PC-9 (cell line): ENCODE results near the gene S100A7. TPM values are rescaled to one million over a fixed set of nuclear protein-coding genes. Genes with fewer than 3 reads are reported as not detected.

ENCODE experiments used
- BruUV-seq: library from RNA; stranded (reverse); fragments of 400-500 nt; replicated peaks from 2 replicates; lab custom pipeline; 2021; lab: Mats Ljungman, UMichigan
- CTCF ChIA-PET: fragments of 300-600 bp; sonication (Branson Sonifier 250); formaldehyde crosslinking; loops from one replicate; lab custom pipeline; 2022; ENCODE audit warnings: antibody characterized with exemption; lab: Charles Lee
- POLR2A ChIA-PET: fragments of 300-600 bp; sonication (Branson Sonifier 250); formaldehyde crosslinking; loops from one replicate; lab custom pipeline; 2022; ENCODE audit warnings: antibody characterized with exemption; ENCODE audit not compliant: unreplicated experiment; lab: Charles Lee
- DNase-seq, 2 experiments: peaks; one replicate each; pipeline versions ENCODE4 v3.0.0 to v3.0.0-alpha.2; 2015 to 2022; ENCODE audit warnings: mixed read lengths in 1 of 2
- H2AFZ ChIP-seq: fragments of 200-600 bp; sonication (generic); 2 replicates; pipeline ENCODE4 v1.8.1; 2017; ENCODE audit warnings: antibody characterized with exemption
- H3F3A ChIP-seq: fragments of 200-600 bp; sonication (generic); 2 replicates; pipeline ENCODE4 v1.8.1; 2017; ENCODE audit warnings: antibody characterized with exemption, mild to moderate bottlenecking, low read depth; ENCODE audit not compliant: insufficient read depth
- H3K27ac ChIP-seq: fragments of 200-600 bp; sonication (generic); 2 replicates; pipeline ENCODE4 v1.6.1; 2016; ENCODE audit warnings: mixed run types
- H3K27me3 ChIP-seq: fragments of 200-600 bp; sonication (generic); 2 replicates; pipeline ENCODE4 v1.6.1; 2016; ENCODE audit warnings: low read depth, mixed run types; ENCODE audit not compliant: insufficient read depth
- H3K36me3 ChIP-seq: fragments of 200-600 bp; sonication (generic); 2 replicates; pipeline ENCODE4 v1.6.1; 2016; ENCODE audit warnings: low read depth, mixed run types
- H3K4me1 ChIP-seq: fragments of 200-600 bp; sonication (generic); replicated peaks from 2 replicates; pipeline ENCODE4 v1.6.1; 2016; ENCODE audit warnings: mixed run types; ENCODE audit not compliant: insufficient read depth
- H3K4me2 ChIP-seq: fragments of 200-600 bp; sonication (generic); 2 replicates; pipeline ENCODE4 v1.6.1; 2017; ENCODE audit warnings: mixed run types
- H3K4me3 ChIP-seq: fragments of 200-600 bp; sonication (generic); 2 replicates; pipeline ENCODE4 v1.6.1; 2016; ENCODE audit warnings: mixed run types
- H3K79me2 ChIP-seq: fragments of 200-600 bp; sonication (generic); 2 replicates; pipeline ENCODE4 v1.6.1; 2017; ENCODE audit warnings: low read depth, mixed run types
- H3K9me2 ChIP-seq: fragments of 200-600 bp; sonication (generic); 2 replicates; pipeline ENCODE4 v1.8.1; 2017; ENCODE audit warnings: mild to moderate bottlenecking; ENCODE audit not compliant: insufficient read depth
- H3K9me3 ChIP-seq: fragments of 200-600 bp; sonication (generic); 2 replicates; pipeline ENCODE4 v1.8.1; 2016; ENCODE audit warnings: low read depth; ENCODE audit not compliant: insufficient read depth
- H4K20me1 ChIP-seq: fragments of 200-600 bp; sonication (generic); 2 replicates; pipeline ENCODE4 v1.8.1; 2017; ENCODE audit not compliant: insufficient read depth
- EZH2 ChIP-seq: fragments of 200-600 bp; sonication (generic); IDR thresholded peaks from 2 replicates; pipeline ENCODE4 v1.8.0; 2017; ENCODE audit warnings: antibody characterized with exemption, low read depth
- intact Hi-C: fragments of 100-400 bp; cut with micrococcal nuclease; formaldehyde crosslinking; loops from one replicate; pipeline ENCODE4 v1.10.0; 2022; ENCODE audit not compliant: unreplicated experiment
- total RNA-seq: library from RNA; stranded (reverse); gene quantifications from 2 replicates; pipeline ENCODE4 v1.2.3, GENCODE V29; 2021
- TF ChIP-seq, protein P1 (sequence below): fragments of 200-600 bp; sonication (generic); conservative IDR thresholded peaks from 2 replicates; pipeline ENCODE4 v1.6.1; 2017; ENCODE audit warnings: mixed run types, antibody characterized with exemption, mild to moderate bottlenecking, moderate library complexity

Gene S100A7
- total RNA-seq, 1 experiment from 2014 or later: not detected

GRCh38 chr1:153441238-153441755 is 19.2 kb downstream of the S100A7 start:
- intact Hi-C loops: no loop called here
- ChIA-PET POLR2A (no interaction called here), CTCF (interaction anchor here (0.6 kb wide), 1 partner anchor 124 kb away, joined by 17 read pairs; no protein-coding TSS in a partner anchor)

DNA sequence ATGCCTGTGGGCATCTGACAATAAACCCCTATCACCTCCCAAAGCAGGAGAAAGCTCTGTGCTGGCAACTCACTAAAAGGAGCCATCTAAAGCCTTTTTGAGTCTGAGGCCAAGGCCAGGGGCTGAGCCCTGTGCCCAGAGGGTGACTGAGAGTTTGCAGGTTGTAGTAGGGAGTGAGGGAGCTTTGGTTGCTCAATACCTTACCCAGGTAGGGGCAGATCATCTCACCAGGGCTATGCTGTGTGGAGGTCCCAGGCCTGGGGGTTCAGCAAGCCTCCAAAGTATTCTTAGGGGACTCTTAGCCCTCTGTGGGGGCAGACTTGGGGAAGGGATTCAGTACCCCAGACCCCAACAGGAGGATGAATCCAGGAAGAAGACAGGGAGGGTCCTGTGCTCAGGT is 21.2 kb downstream of the S100A7 start:
- Histone ChIP-seq H4K20me1 (no peaks in the 10 kb centered on the region), H3K9me3 (no peaks in the 10 kb centered on the region), H2AFZ (no peak overlapping the region), H3F3A (peaks cover 3% of the 10 kb centered on the region; the same call in 1 of the 2 replicates), H3K4me3 (no peak overlapping the region), H3K36me3 (no peaks in the 10 kb centered on the region), H3K79me2 (no peaks in the 10 kb centered on the region), H3K27ac (no peak overlapping the region), H3K27me3 (peaks cover 67% of the 10 kb centered on the region), H3K4me1 (no peaks in the 10 kb centered on the region), H3K4me2 (no peak overlapping the region), H3K9me2 (no peaks in the 10 kb centered on the region)
- DNase-seq: no peak
- intact Hi-C loops: no loop called here
- TF ChIP-seq, protein P1, sequence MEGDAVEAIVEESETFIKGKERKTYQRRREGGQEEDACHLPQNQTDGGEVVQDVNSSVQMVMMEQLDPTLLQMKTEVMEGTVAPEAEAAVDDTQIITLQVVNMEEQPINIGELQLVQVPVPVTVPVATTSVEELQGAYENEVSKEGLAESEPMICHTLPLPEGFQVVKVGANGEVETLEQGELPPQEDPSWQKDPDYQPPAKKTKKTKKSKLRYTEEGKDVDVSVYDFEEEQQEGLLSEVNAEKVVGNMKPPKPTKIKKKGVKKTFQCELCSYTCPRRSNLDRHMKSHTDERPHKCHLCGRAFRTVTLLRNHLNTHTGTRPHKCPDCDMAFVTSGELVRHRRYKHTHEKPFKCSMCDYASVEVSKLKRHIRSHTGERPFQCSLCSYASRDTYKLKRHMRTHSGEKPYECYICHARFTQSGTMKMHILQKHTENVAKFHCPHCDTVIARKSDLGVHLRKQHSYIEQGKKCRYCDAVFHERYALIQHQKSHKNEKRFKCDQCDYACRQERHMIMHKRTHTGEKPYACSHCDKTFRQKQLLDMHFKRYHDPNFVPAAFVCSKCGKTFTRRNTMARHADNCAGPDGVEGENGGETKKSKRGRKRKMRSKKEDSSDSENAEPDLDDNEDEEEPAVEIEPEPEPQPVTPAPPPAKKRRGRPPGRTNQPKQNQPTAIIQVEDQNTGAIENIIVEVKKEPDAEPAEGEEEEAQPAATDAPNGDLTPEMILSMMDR: no peak
- no peak for TF ChIP-seq EZH2
- ChIA-PET POLR2A (no interaction called here), CTCF (no interaction called here)
- BruUV-seq: no TSS peak

More at GRCh38 chr1:153441238-153441755, 19.2 kb downstream of the S100A7 start:
- no peaks in the 10 kb centered on the region for H3K4me1 ChIP-seq
- H3K36me3 ChIP-seq: no peaks in the 10 kb centered on the region
- no peak for DNase-seq
- no peaks in the 10 kb centered on the region for H3K9me3 ChIP-seq
- H3K9me2 ChIP-seq: no peaks in the 10 kb centered on the region
- no peak for TF ChIP-seq EZH2
- TF ChIP-seq, protein P1: no peak
- no peak overlapping the region for H3K4me2 ChIP-seq
- H3K79me2 ChIP-seq: no peaks in the 10 kb centered on the region
- peaks cover 69% of the 10 kb centered on the region for H3K27me3 ChIP-seq
- no peak overlapping the region for H3K4me3 ChIP-seq
- no peak overlapping the region for H3K27ac ChIP-seq
- H3F3A ChIP-seq: peaks cover 3% of the 10 kb centered on the region; the same call in 1 of the 2 replicates
- no peak overlapping the region for H2AFZ ChIP-seq
- H4K20me1 ChIP-seq: no peaks in the 10 kb centered on the region
- BruUV-seq: no TSS peak

DNA sequence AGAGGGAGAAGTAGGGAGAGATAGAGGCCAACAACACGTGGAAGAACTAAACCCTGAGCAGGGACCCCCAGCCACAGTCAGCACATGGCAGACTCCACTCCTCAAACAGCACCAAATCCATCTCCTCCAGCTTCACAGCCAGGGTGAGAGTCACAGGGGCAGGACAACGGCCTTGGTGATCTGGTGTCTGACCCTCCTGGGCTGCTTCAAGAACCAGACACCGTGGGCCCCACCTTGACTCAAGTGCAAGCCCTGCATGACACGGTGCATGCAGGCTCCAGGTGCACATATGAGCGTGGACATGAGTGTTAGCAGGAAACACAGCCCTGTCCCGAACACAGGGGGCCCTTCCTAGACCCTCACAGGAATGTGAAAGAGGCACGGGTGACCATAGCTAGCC is 21.9 kb downstream of the S100A7 start:
- no peak overlapping the region for H3K4me3 ChIP-seq
- no peaks in the 10 kb centered on the region for H3K36me3 ChIP-seq
- DNase-seq: no peak
- H3F3A ChIP-seq: peaks cover 3% of the 10 kb centered on the region; the same call in 1 of the 2 replicates
- H4K20me1 ChIP-seq: no peaks in the 10 kb centered on the region
- no TSS peak for BruUV-seq
- no peak overlapping the region for H2AFZ ChIP-seq
- H3K9me3 ChIP-seq: no peaks in the 10 kb centered on the region
- CTCF ChIA-PET: no interaction called here
- no peak overlapping the region for H3K27ac ChIP-seq
- POLR2A ChIA-PET: no interaction called here
- H3K27me3 ChIP-seq: peaks cover 67% of the 10 kb centered on the region
- no peak for TF ChIP-seq EZH2
- TF ChIP-seq, protein P1: no peak
- H3K4me1 ChIP-seq: no peaks in the 10 kb centered on the region
- H3K9me2 ChIP-seq: no peaks in the 10 kb centered on the region
- H3K79me2 ChIP-seq: no peaks in the 10 kb centered on the region
- intact Hi-C loops: no loop called here
- no peak overlapping the region for H3K4me2 ChIP-seq
